HG03097 (cell line): Measurements from ENCODE around the gene CDCA5.

ENCODE experiments used
- ATAC-seq: cut with Tn5 transposase; IDR thresholded peaks from one replicate; pipeline ENCODE4 v1.9.1; 2021; ENCODE audit not compliant: unreplicated experiment, low FRiP score

CDCA5 gene

DNA sequence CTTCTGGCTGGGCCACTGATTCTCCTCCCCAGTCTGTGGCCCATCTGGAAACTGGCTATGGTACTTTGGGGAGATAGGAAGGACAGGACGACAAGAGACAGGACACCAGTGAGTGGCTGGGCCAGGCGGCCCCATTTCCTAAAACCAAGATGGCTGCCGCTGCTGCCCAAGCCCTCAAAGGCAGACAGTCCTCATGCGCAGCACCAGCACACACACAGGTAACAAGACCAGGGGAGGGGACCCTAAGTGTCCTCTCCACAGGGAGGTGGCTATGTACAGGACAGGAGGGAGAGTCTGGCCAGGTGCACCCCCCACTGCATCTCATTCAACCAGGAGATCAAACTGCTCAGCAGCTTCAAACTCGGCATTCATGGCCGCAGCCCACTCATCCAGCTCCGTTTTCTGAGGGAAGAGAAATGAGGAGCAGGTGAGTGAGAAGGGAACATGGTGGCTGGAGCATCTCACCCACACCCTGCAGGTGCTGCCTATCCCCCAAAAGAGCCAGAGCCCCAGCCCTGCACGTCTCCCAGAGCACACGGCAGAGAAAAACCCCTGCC, 5.0 kb downstream of the CDCA5 start:
- no peak for ATAC-seq

DNA sequence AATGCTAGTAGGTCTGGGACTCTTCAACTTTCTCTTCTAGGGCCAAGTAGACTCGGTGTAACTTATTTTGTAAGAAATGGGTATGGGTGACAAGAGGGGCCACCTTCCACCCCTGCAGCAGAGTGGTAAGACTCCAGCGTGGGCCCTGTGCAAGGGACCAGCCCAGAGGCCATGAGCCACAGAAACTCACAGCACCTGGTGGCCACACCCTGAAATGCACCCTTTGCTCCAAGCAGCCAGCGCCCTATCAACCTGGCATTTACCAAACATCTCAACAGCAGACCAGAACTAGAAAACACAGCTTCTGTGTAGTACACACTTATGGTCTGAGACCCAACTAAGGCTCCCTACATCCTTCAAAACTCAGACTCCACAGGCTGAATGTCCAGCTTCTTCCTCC, 5.7 kb downstream of the CDCA5 start:
- ATAC-seq, result no peak

DNA sequence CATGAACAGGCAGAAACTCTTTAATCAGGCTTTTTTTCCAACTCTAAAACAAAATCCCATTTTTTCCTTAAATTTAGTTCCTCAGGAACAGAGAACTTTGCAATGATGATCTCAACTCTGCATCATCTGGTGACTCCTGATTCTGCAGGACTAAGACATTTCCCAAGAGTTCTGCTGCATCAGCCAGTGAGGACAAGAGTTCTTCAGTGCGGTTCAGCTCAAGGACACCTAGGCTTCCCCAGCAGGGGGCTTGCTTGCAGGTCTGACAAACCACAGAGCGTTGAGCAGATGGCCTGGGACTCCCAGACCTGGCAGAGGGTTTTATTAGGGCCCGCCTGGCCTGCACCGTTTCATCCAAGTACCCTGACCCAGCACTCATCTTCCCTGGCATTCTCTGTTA, 6.4 kb downstream of the CDCA5 start:
- ATAC-seq, result no peak

- ATAC-seq, result no peak
Measured at GRCh38 chr11:65072631-65072966, 11.2 kb downstream of the CDCA5 start.

GRCh38 chr11:65071907-65072630, 11.8 kb downstream of the CDCA5 start:
- ATAC-seq, result no peak

- ATAC-seq, result no peak
Measured at GRCh38 chr11:65069217-65069616, 14.6 kb downstream of the CDCA5 start.

DNA sequence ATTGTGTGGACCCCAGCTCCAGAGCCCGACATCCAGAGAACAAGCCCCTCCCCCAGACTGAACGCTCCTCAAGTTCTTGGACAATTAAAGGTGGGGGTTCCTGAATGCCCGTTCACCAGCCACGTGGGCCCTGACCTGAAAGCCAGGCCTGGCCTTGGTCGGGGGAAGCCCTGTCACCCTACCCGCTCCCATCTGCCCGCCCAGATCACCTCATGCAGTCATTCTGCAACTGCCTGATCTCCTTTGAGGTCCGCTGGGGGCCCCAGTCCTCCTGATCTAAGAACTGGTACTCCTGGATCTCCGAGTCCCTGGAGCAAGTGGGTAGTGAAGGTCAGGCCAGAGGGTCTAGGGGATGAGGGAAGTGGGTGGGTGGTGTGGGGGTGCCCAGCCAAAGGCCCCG, 16.4 kb downstream of the CDCA5 start:
- no peak for ATAC-seq

DNA sequence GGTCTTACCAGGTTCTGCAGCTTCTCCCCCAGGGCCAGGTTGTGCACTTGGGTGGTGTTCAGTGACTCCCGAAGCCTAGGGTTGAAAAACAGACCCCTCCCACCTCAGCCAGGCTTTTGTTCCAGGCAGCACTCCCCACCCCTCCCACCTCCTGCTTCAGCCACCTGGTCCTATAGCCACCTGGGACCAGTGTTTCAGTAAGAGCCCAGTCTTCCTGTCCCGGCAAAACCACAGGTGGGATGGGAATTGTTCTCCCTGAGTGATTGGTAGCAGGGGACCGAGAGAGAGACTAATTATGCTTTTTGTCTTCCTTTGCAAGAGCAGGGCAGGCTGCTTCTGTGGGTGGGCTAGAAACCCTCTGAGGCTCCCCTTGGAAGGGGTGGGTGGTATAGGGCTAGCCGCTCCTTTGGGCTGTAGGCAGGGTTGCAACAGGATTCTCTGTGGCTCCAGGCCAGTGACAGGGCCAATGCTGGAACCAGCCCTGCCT, 17.0 kb downstream of the CDCA5 start:
- no peak for ATAC-seq

GRCh38 chr11:65066315-65066714, 17.5 kb downstream of the CDCA5 start:
- no peak for ATAC-seq

DNA sequence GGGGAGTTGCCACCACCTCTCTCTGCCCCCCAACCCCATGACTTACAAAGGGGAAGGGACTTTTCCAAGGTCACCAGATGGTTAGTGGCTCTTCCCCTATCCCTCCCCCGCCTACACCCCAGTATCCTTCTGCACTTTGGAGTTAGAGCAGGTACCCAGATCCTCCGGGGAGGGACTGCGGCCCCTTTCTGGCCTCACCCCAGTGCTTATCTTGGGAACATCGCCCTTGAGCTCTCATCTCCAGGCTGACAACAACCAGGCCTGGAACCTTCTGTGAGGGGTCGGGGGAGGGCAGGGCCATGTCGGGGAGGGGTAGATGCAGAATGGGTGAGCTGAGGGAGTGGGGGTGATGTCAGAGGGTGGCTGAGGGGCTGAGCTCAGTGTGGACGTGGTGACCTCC, 18.0 kb downstream of the CDCA5 start:
- ATAC-seq, result no peak

DNA sequence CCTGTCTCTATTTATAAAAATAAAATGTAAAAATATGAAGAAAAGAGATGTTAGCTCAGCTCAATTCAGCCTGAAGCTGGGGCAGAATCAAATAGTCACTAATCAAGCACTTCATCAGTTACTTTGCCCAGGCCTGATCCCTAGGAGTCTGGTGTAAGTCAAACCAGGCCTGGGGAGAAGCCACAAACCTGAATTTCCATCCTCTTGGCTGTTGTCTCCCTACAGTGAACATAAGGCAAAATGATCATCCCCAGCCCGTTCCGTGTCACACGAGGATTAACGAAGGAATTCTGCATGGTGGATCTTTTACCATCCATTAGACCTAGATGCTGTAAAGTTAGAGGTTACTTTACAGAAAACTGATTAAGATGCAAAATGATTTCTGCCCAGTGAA, 19.0 kb downstream of the CDCA5 start:
- no peak for ATAC-seq

GRCh38 chr11:65063532-65063931, 20.3 kb downstream of the CDCA5 start:
- no peak for ATAC-seq

DNA sequence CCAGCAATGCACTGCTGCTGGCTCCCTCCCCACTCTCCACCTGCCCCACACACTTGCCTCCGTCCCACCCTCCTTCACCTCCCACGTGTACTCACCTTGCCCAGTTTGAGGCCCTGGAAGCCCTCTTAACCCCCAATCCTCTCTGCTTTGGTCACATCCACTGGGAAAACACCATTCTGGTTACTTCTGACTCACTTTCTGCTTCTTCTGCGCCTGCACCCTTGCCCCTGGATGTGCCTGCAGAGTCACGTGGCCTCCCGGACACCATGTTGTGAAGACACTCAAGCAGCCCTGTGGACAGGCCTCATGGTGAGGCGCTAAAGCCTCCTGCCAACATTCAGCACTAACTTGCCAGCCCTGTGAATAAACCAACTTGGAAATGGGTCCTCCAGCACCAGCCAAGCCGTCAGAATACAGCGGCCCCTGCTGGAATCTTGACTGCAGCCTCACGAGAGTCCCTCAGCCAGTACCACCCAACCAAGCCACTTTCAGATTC, 22.9 kb downstream of the CDCA5 start:
- no peak for ATAC-seq

GRCh38 chr11:65059959-65060824, 23.6 kb downstream of the CDCA5 start:
- no peak for ATAC-seq

DNA sequence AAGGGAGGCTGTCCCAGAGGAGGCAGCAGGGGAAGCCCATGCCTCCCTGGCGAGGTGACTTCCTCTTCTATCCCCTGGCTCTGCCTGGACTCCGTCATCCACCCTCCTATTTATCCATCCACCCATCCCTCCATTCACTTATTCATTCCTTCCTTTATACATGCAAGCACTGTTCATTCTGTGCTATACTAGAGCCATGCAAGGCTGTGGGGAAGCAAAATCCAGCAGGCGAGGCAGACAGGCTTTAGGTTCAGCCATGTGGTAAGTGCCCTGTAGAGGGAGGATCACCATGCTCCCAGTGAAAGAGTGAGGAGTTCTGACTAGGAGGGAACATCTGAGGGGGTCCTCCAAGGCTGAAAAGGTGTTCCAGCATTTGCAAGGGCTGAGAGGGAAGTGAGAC, 24.3 kb downstream of the CDCA5 start:
- ATAC-seq, result no peak

DNA sequence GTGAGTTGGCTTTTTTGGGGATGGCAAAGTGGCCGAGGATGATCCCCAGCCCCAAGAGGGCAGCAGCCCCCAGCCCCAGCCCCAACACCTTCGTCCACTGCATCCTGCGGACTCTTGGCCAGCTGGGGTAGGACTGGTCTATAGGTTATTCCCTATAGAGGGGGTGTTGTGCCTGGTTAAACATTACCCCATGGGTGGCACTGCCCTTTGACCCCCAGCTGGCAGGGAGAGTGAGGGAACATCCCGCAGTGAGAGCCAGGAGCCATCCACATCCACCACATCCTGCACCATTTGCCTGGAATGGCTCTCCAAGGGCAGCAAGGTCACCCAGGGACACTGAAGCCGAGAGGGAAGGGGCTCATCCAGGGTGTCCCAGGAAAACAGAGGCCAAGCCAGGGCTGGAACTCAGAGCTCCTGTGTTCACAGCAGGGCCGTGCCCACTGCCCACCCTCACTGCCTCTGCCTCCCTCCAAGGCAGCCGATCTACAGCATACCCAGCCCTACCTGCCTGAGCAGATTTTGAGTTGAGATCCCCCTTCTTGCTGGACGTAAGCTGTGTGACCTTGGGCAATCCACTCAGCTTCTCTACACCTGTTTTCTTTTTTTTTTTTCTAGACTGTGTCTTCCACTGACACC, 25.3 kb downstream of the CDCA5 start, which contains the start of gene NAALADL1:
TSS of gene NAALADL1 (minus strand) at position 135 of the 636 bp plus-strand sequence. CDS start at position 103, 32 bp downstream.
- ATAC-seq, result no peak

- no peak for ATAC-seq
Measured at GRCh38 chr11:65058012-65058411, 25.8 kb downstream of the CDCA5 start.

GRCh38 chr11:65057526-65057925, 26.3 kb downstream of the CDCA5 start:
- ATAC-seq, result no peak

DNA sequence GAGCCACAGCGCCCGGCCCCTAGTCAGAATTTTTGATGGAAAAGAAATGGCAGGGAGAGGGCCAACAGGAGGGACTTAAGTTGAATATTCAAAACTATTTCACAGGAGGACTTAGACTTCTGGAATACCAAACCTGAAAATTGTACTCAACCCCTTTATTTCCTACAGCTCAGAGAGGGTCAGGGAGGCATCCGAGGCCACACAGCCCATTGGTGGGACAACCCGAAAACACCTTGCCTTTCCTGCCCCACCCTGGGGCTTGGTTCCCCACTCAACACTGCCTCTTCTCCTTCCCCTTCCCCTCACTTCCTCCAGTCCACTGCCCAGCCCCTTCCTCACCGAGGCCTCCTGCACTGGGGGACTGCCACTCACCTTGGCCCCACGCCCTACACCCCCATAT, 26.8 kb downstream of the CDCA5 start:
- no peak for ATAC-seq

DNA sequence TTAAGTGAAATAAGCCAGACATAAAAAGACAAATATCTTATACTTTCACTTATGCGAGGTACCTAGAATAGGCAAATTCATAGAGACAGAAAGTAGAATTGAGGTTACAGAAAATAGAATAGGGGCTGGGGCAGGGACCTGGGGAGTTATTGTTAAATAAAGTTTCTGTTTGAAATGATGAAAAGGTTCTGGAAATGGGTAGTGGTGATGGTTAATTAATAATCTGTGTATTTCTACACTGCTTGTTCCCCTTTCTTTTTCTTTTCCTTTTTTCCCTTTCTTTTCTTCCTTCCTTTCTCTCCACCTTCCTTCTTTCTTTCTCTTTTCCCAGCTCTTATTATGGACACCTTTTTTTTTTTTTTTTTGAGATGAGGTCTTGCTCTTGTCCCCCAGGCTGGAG, 28.3 kb downstream of the CDCA5 start:
- ATAC-seq, result no peak
